ENCODE results near the gene SIN3B.
"Not testable (repeated sequence)": the region's sequence is repeated elsewhere in the genome, so short reads cannot be mapped to it uniquely, and the experiment has no call there.

SIN3B gene

GRCh38 chr19:16872728-16873127 is 43.5 kb downstream of the SIN3B start:
- no peak for DNase-seq

GRCh38 chr19:16873594-16873993 is 44.4 kb downstream of the SIN3B start:
- DNase-seq: no peak

- DNase-seq: no peak
Measured at GRCh38 chr19:16874250-16874977, 45.2 kb downstream of the SIN3B start.

- not testable (repeated sequence) for DNase-seq
Measured at GRCh38 chr19:16874978-16875299, 45.7 kb downstream of the SIN3B start.

GRCh38 chr19:16875584-16876555 is 46.7 kb downstream of the SIN3B start:
- DNase-seq: no peak

GRCh38 chr19:16876904-16877361 is 47.7 kb downstream of the SIN3B start:
- no peak for DNase-seq

- no peak for DNase-seq
Measured at GRCh38 chr19:16877581-16877980, 48.4 kb downstream of the SIN3B start.

GRCh38 chr19:16878181-16878965 is 49.2 kb downstream of the SIN3B start:
- DNase-seq: no peak

GRCh38 chr19:16880884-16881554 is 51.8 kb downstream of the SIN3B start:
- DNase-seq: no peak

- no peak for DNase-seq
Measured at GRCh38 chr19:16882146-16882545, 52.9 kb downstream of the SIN3B start.

- no peak for DNase-seq
Measured at GRCh38 chr19:16883522-16883921, 54.3 kb downstream of the SIN3B start.

GRCh38 chr19:16885166-16885565 is 56.0 kb downstream of the SIN3B start:
- DNase-seq: no peak

GRCh38 chr19:16886305-16886880 is 57.2 kb downstream of the SIN3B start:
- no peak for DNase-seq

GRCh38 chr19:16887353-16888265 is 58.4 kb downstream of the SIN3B start:
- DNase-seq: no peak

- DNase-seq: no peak
Measured at GRCh38 chr19:16888629-16889365, 59.6 kb downstream of the SIN3B start, which contains the start of gene F2RL3. TSS of gene F2RL3 (plus strand) at chr19:16888999. CDS start at chr19:16889190, 191 bp downstream.

- DNase-seq: no peak
Measured at GRCh38 chr19:16889366-16889882, 60.2 kb downstream of the SIN3B start.

- no peak for DNase-seq
Measured at GRCh38 chr19:16889883-16890460, 60.8 kb downstream of the SIN3B start.

- no peak for DNase-seq
Measured at GRCh38 chr19:16890461-16891184, 61.4 kb downstream of the SIN3B start.
